OCI-LY7 (cell line): ENCODE data around the gene RNF169. TPM values are rescaled to one million over a fixed set of nuclear protein-coding genes. Genes with fewer than 3 reads are reported as not detected.

ENCODE experiments used
- BruUV-seq: library from RNA; stranded (reverse); fragments of 400-500 nt; replicated peaks from 2 replicates; lab custom pipeline; 2021; lab: Mats Ljungman, UMichigan
- CTCF ChIA-PET: fragments of 300-600 bp; sonication (Branson Sonifier 250); formaldehyde crosslinking; loops from one replicate; lab custom pipeline; 2022; ENCODE audit warnings: antibody characterized with exemption; ENCODE audit not compliant: unreplicated experiment; lab: Charles Lee
- POLR2A ChIA-PET: fragments of 300-600 bp; sonication (Branson Sonifier 250); formaldehyde crosslinking; loops from one replicate; lab custom pipeline; 2022; ENCODE audit warnings: antibody characterized with exemption; lab: Charles Lee
- DNase-seq: peaks from one replicate; pipeline ENCODE4 v3.0.0-alpha.2; 2015; ENCODE audit warnings: low spot score
- H2AFZ ChIP-seq: fragments of 200-600 bp; sonication (generic), shearing (Covaris generic); 2 replicates; pipeline ENCODE4 v1.6.1; 2014; ENCODE audit warnings: mild to moderate bottlenecking, antibody characterized with exemption, low read length, moderate library complexity
- H3K27ac ChIP-seq: fragments of 200-600 bp; sonication (generic); 2 replicates; pipeline ENCODE4 v1.5.1; 2014; ENCODE audit warnings: mixed run types, low read depth, mild to moderate bottlenecking, moderate library complexity, low read length, inconsistent platforms; ENCODE audit not compliant: poor library complexity, severe bottlenecking
- H3K36me3 ChIP-seq: fragments of 200-600 bp; sonication (generic); 2 replicates; pipeline ENCODE4 v1.6.1; 2014; ENCODE audit warnings: mild to moderate bottlenecking, antibody characterized with exemption, low read length, moderate library complexity, mixed read lengths; ENCODE audit not compliant: insufficient read depth
- H3K4me1 ChIP-seq: fragments of 200-600 bp; sonication (generic); 2 replicates; pipeline ENCODE4 v1.5.1; 2014; ENCODE audit warnings: mild to moderate bottlenecking, low read length; ENCODE audit not compliant: insufficient read depth, poor library complexity, severe bottlenecking
- H3K4me2 ChIP-seq: fragments of 200-600 bp; sonication (generic); 2 replicates; pipeline ENCODE4 v1.6.1; 2014; ENCODE audit warnings: mild to moderate bottlenecking, low read length
- H3K4me3 ChIP-seq: fragments of 200-600 bp; sonication (generic); 2 replicates; pipeline ENCODE4 v1.5.1; 2014; ENCODE audit warnings: mild to moderate bottlenecking, low read depth, low read length; ENCODE audit not compliant: poor library complexity, severe bottlenecking
- H3K79me2 ChIP-seq: fragments of 200-600 bp; sonication (generic); 2 replicates; pipeline ENCODE4 v1.6.1; 2016; ENCODE audit warnings: low read depth, mild to moderate bottlenecking, low read length, moderate library complexity, mixed read lengths; ENCODE audit not compliant: insufficient read depth
- H3K9me2 ChIP-seq: fragments of 200-600 bp; sonication (generic); 2 replicates; pipeline ENCODE4 v1.6.1; 2016; ENCODE audit warnings: mild to moderate bottlenecking, low read length, mixed read lengths; ENCODE audit not compliant: insufficient read depth
- H3K9me3 ChIP-seq: fragments of 200-600 bp; sonication (generic); 2 replicates; pipeline ENCODE4 v1.6.1; 2014; ENCODE audit warnings: mild to moderate bottlenecking, mixed run types, low read length, mixed read lengths
- H4K20me1 ChIP-seq: fragments of 200-600 bp; sonication (generic); 2 replicates; pipeline ENCODE4 v1.6.1; 2014; ENCODE audit warnings: mild to moderate bottlenecking, antibody characterized with exemption, low read length, moderate library complexity, mixed read lengths; ENCODE audit not compliant: insufficient read depth
- CTCF ChIP-seq: fragments of 200-600 bp; sonication (generic); conservative IDR thresholded peaks from 2 replicates; pipeline ENCODE4 v1.5.1; 2014; ENCODE audit warnings: mild to moderate bottlenecking, antibody characterized with exemption, low read length, moderate library complexity, mixed read lengths
- EZH2phosphoT487 ChIP-seq: fragments of 200-600 bp; sonication (generic); IDR thresholded peaks from 2 replicates; pipeline ENCODE4 v1.6.1; 2018; ENCODE audit warnings: low read depth, borderline replicate concordance, mild to moderate bottlenecking, mixed run types, antibody characterized with exemption, low read length, moderate library complexity, mixed read lengths
- intact Hi-C: fragments of 100-400 bp; cut with micrococcal nuclease; formaldehyde crosslinking; loops from one replicate; pipeline ENCODE4 v1.10.0; 2022; ENCODE audit not compliant: unreplicated experiment
- microRNA-seq: library from miRNA; unstranded; fragments of <30 nt; microRNA quantifications from one replicate; pipeline ENCODE4 v1.2.0, GENCODE V29; 2022; ENCODE audit warnings: borderline replicate concordance
- small RNA-seq: library from RNA; depleted of rRNA; stranded (forward); fragments of <200 nt; gene quantifications from one replicate; pipeline ENCODE3, GENCODE V24; 2014
- total RNA-seq, 2 experiments: library from RNA; depleted of rRNA in 1 of 2; stranded (reverse); fragments of >200 nt in 1 of 2; shearing (Covaris generic) in 1 of 2; gene quantifications; 2 replicates each; pipeline ENCODE4 v1.2.3, GENCODE V29; 2014 to 2022

RNF169 gene
- total RNA-seq, 2 experiments from 2014 or later: 16.4 to 18.0 TPM

GRCh38 chr11:74870485-74870884 is 121.8 kb downstream of the RNF169 start:
- H3K79me2 ChIP-seq: no peaks in the 10 kb centered on the region
- intact Hi-C loops: loop anchor here (1.0 kb wide), 1 partner anchor 168 kb away; no protein-coding TSS in a partner anchor
- no peaks in the 10 kb centered on the region for H3K4me1 ChIP-seq
- H3K9me2 ChIP-seq: no peaks in the 10 kb centered on the region
- TF ChIP-seq CTCF: peak; percentile 80
- TF ChIP-seq EZH2phosphoT487: no peak
- H3K4me3 ChIP-seq: no peak overlapping the region
- no peak overlapping the region for H2AFZ ChIP-seq
- H3K36me3 ChIP-seq: peaks cover 90% of the 10 kb centered on the region
- no peak overlapping the region for H3K27ac ChIP-seq
- H3K9me3 ChIP-seq: peaks cover 38% of the 10 kb centered on the region
- CTCF ChIA-PET: no interaction called here
- H4K20me1 ChIP-seq: no peaks in the 10 kb centered on the region
- H3K4me2 ChIP-seq: no peak overlapping the region
- POLR2A ChIA-PET: no interaction called here
- BruUV-seq: no TSS peak
- peak; percentile 63 for DNase-seq

- H3K79me2 ChIP-seq: no peaks in the 10 kb centered on the region
- H3K4me1 ChIP-seq: no peaks in the 10 kb centered on the region
- peaks cover 33% of the 10 kb centered on the region for H3K9me3 ChIP-seq
- no peak overlapping the region for H3K4me2 ChIP-seq
- intact Hi-C loops: no loop called here
- no TSS peak for BruUV-seq
- H2AFZ ChIP-seq: no peak overlapping the region
- no peak overlapping the region for H3K27ac ChIP-seq
- CTCF ChIA-PET: no interaction called here
- H3K4me3 ChIP-seq: no peak overlapping the region
- no peaks in the 10 kb centered on the region for H4K20me1 ChIP-seq
- no peaks in the 10 kb centered on the region for H3K9me2 ChIP-seq
- POLR2A ChIA-PET: no interaction called here
- peaks cover 90% of the 10 kb centered on the region for H3K36me3 ChIP-seq
- no peak for TF ChIP-seq EZH2phosphoT487
- no peak for TF ChIP-seq CTCF
- DNase-seq: peak; percentile 14
Observed at GRCh38 chr11:74871037-74871436, 122.4 kb downstream of the RNF169 start.

GRCh38 chr11:74877132-74877531 is 128.5 kb downstream of the RNF169 start:
- intact Hi-C loops: no loop called here
- Histone ChIP-seq H3K79me2 (no peaks in the 10 kb centered on the region), H2AFZ (no peak overlapping the region), H3K4me1 (no peaks in the 10 kb centered on the region), H3K36me3 (peaks cover 46% of the 10 kb centered on the region), H4K20me1 (no peaks in the 10 kb centered on the region), H3K4me3 (no peak overlapping the region), H3K27ac (no peak overlapping the region), H3K9me2 (no peaks in the 10 kb centered on the region), H3K4me2 (no peak overlapping the region), H3K9me3 (peaks cover 6% of the 10 kb centered on the region; the same call in 1 of the 2 replicates)
- TF ChIP-seq CTCF (peak; percentile 78), EZH2phosphoT487 (no peak)
- peak; percentile 33 for DNase-seq
- POLR2A ChIA-PET: no interaction called here
- BruUV-seq: no TSS peak
- CTCF ChIA-PET: no interaction called here

Small RNA genes lying within 50 kb of the gene (microRNA-seq; reads per million reads assigned to microRNA genes)
- gene MIR4696: not detected

Small RNA genes lying within 50 kb of the gene (small RNA-seq; reads per million reads assigned to genes)
- gene MIR4696 (not detected), gene RN7SL239P (not detected)

Other genes with a start within 250 kb of the RNF169 start
- gene POLD3, start 156.3 kb upstream of the RNF169 start, total RNA-seq (2014; rRNA removed; shearing (Covaris generic)): 38.8 and 43.0 TPM in 2 replicates
- gene POLD3, start 156.3 kb upstream of the RNF169 start, total RNA-seq (2022): 39.3 and 40.7 TPM in 2 replicates
- not detected in 2 replicates for gene CHRDL2, start 17.4 kb upstream of the RNF169 start, total RNA-seq (2014; rRNA removed; shearing (Covaris generic))
- not detected in 2 replicates for gene CHRDL2, start 17.4 kb upstream of the RNF169 start, total RNA-seq (2022)
- gene XRRA1, start 200.2 kb downstream of the RNF169 start, total RNA-seq (2014; rRNA removed; shearing (Covaris generic)): 19.0 and 20.3 TPM in 2 replicates
- 29.1 and 29.2 TPM in 2 replicates for gene XRRA1, start 200.2 kb downstream of the RNF169 start, total RNA-seq (2022)
- 38.3 and 39.6 TPM in 2 replicates for gene SPCS2, start 200.4 kb downstream of the RNF169 start, total RNA-seq (2014; rRNA removed; shearing (Covaris generic))
- gene SPCS2, start 200.4 kb downstream of the RNF169 start, total RNA-seq (2022): 168 and 212 TPM in 2 replicates
- 49.4 and 56.3 TPM in 2 replicates for gene NEU3, start 240.1 kb downstream of the RNF169 start, total RNA-seq (2014; rRNA removed; shearing (Covaris generic))
- gene NEU3, start 240.1 kb downstream of the RNF169 start, total RNA-seq (2022): 42.6 and 44.8 TPM in 2 replicates